ENCODE data around the gene GORAB.

- TF ChIP-seq EZH2 (IDR thresholded peaks at IDR 0.05) (no peak), POLR2AphosphoS5 (IDR thresholded peaks at IDR 0.05; ENCODE audit: borderline replicate concordance, low read depth, low read length) (no peak)
Measured at GRCh38 chr1:170594066-170594626, 62.2 kb downstream of the GORAB start.
